ENCODE data around the gene CLEC3B. TPM values are rescaled to one million over a fixed set of nuclear protein-coding genes. Genes with fewer than 3 reads are reported as not detected.
"Not testable (repeated sequence)": the region's sequence is repeated elsewhere in the genome, so short reads cannot be mapped to it uniquely, and the experiment has no call there.

The CLEC3B gene
- polyA plus RNA-seq, 2 of the 4 experiments (the other 2 are of a cell fraction) = not detected

DNA sequence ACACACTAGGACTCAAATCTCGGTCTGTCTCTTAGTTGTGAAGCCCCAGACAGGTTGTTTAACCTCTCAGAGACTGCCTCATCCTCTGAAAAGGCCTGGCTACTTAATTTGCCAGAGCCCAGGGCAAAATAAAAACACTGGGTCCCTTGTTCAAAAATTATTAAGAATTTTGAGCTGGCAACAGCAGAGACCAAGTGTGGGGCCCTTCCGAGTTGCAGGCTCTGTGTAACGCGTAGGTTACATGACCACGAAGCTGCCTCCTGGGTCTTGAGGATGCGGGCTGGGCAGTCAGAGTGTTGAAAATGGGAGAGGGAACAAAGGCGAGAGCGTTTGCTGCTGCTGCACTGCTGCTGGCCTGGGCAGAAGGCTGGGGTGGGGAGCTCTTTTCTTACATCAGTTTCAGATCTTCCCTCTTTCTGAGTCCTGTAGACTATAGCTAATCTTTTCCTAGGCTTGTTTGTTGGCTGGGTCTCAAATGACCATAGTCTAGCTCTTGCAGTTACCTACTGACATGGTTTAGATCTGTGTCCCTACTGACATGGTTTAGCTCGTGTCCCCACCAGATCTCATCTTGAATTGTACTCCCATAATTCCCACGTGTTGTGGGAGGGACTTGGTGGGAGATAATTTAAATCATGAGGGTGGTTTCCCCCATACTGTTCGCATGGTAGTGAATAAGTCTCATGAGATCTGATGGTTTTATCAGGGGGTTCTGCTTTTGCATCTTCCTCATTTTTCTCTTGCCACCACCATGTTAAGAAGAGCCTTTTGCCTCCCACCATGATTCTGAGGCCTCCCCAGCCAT lies 49.9 kb downstream of the CLEC3B start:
- TF ChIP-seq EHF (CRISPR knock-in tag; IDR thresholded peaks at IDR 0.05) (no peak), NPAS2 (CRISPR knock-in tag; IDR thresholded peaks at IDR 0.05; ENCODE audit: borderline replicate concordance) (no peak), CBX2 (IDR thresholded peaks at IDR 0.05; ENCODE audit: borderline replicate concordance, low read depth) (no peak), SREBF2 (IDR thresholded peaks at IDR 0.05) (no peak), JUNB (IDR thresholded peaks at IDR 0.05) (no peak), ZC3H11A (IDR thresholded peaks at IDR 0.05) (no peak), CEBPB (IDR thresholded peaks at IDR 0.05) (no peak)
- TF ChIP-seq, protein P1, sequence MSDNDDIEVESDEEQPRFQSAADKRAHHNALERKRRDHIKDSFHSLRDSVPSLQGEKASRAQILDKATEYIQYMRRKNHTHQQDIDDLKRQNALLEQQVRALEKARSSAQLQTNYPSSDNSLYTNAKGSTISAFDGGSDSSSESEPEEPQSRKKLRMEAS (IDR thresholded peaks at IDR 0.05) = no peak
- TF ChIP-seq, protein P2, sequence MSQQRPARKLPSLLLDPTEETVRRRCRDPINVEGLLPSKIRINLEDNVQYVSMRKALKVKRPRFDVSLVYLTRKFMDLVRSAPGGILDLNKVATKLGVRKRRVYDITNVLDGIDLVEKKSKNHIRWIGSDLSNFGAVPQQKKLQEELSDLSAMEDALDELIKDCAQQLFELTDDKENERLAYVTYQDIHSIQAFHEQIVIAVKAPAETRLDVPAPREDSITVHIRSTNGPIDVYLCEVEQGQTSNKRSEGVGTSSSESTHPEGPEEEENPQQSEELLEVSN (IDR thresholded peaks at IDR 0.05; ENCODE audit: borderline replicate concordance, low read depth) = no peak
- 78% methylated on average over 11 of the region's 11 CpGs for WGBS (ENCODE audit: missing lambda C conversion rate)
- Histone ChIP-seq H3K27ac (no peak overlapping the region), H3K4me3 (no peak overlapping the region), H3K9me3 (no peaks in the 10 kb centered on the region), H3K4me2 (no peak overlapping the region), H3K4me1 (no peaks in the 10 kb centered on the region)
- POLR2A ChIA-PET = no interaction called here
- no peak for ATAC-seq
- CTCF ChIA-PET = no interaction called here
- DNase-seq (ENCODE audit: low read depth in 1 of 2, low spot score in 1 of 2) = no peak
- no peak for FAIRE-seq

DNA sequence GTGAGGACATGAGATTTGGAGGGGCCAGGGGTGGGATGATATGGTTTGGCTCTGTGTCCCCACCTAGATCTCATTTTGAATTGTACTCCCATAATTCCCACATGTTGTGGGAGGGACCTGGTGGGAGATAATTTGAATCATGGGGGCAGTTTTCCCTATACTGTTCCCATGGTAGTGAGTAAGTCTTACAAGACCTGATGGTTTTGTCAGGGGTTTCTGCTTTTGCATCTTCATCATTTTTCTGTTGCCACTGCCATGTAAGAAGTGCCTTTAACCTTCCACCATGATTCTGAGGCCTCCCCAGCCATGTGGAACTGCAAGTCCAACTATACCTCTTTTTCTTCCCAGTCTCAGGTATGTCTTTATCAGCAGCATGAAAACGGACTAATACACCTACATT lies 52.2 kb downstream of the CLEC3B start:
- H3K27ac ChIP-seq; H3K4me2 ChIP-seq; H3K9me3 ChIP-seq; FAIRE-seq; H3K4me1 ChIP-seq; ATAC-seq; H3K4me3 ChIP-seq; DNase-seq (ENCODE audit: low read depth in 1 of 2, low spot score in 1 of 2); CTCF ChIA-PET; POLR2A ChIA-PET: not testable (repeated sequence)
- WGBS (ENCODE audit: missing lambda C conversion rate) = 9% methylated on average over 1 of the region's 1 CpG

DNA sequence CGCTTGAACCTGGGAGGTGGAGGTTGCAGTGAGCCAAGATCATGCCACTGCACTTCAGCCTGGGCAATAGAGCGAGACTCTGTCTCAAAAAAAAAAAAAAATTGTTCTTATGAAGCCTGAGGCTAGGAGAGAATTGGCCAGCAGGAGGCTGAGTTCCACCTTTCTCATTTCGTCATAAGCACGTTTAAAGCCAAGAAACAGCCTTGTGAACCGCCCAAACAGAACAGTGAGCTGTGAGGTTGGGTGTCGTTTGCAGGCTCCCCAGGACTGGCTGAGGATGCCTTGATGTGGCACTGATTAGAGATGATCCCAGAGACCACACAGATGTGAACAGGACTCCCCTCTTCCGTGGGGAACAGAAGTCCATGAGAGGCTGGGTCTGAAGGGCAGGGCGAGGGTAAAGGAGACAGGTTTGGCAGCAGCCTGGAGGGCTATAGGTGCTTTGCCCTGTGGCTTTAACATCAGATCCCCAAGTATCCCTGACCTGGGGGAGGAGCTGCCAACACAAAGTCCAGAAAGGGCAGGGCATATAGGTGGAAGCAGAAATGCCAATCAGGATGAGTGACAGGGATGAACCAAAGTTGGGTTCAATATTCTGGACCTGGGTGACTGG lies 52.9 kb downstream of the CLEC3B start:
- no peaks in the 10 kb centered on the region for H3K9me3 ChIP-seq
- ChIA-PET CTCF (interaction anchor here (0.7 to 1.1 kb wide), 2 partner anchors 13 to 300 kb away, joined by 3 read pairs; no protein-coding TSS in a partner anchor), POLR2A (no interaction called here)
- no peaks in the 10 kb centered on the region for H3K4me1 ChIP-seq
- TF ChIP-seq HOXB5 (CRISPR knock-in tag; IDR thresholded peaks at IDR 0.05) = no peak
- TF ChIP-seq, protein P3, sequence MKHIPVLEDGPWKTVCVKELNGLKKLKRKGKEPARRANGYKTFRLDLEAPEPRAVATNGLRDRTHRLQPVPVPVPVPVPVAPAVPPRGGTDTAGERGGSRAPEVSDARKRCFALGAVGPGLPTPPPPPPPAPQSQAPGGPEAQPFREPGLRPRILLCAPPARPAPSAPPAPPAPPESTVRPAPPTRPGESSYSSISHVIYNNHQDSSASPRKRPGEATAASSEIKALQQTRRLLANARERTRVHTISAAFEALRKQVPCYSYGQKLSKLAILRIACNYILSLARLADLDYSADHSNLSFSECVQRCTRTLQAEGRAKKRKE (CRISPR knock-in tag; IDR thresholded peaks at IDR 0.05; ENCODE audit: low read depth) = no peak
- no peak for TF ChIP-seq HOXA7 (CRISPR knock-in tag; IDR thresholded peaks at IDR 0.05)
- no peak for TF ChIP-seq TFCP2L1 (CRISPR knock-in tag; IDR thresholded peaks at IDR 0.05)
- TF ChIP-seq, protein P4, sequence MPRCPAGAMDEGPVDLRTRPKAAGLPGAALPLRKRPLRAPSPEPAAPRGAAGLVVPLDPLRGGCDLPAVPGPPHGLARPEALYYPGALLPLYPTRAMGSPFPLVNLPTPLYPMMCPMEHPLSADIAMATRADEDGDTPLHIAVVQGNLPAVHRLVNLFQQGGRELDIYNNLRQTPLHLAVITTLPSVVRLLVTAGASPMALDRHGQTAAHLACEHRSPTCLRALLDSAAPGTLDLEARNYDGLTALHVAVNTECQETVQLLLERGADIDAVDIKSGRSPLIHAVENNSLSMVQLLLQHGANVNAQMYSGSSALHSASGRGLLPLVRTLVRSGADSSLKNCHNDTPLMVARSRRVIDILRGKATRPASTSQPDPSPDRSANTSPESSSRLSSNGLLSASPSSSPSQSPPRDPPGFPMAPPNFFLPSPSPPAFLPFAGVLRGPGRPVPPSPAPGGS (IDR thresholded peaks at IDR 0.05) = no peak
- no peak for TF ChIP-seq EHF (CRISPR knock-in tag; IDR thresholded peaks at IDR 0.05)
- TF ChIP-seq, protein P2 (IDR thresholded peaks at IDR 0.05; ENCODE audit: borderline replicate concordance, low read depth) = no peak
- TF ChIP-seq EHMT2 (IDR thresholded peaks at IDR 0.05; ENCODE audit: low read depth) = no peak
- TF ChIP-seq RFX5 (IDR thresholded peaks at IDR 0.05) = no peak
- no peak for TF ChIP-seq POLR2A (IDR thresholded peaks at IDR 0.05; ENCODE audit: low read length)
- TF ChIP-seq MAZ (IDR thresholded peaks at IDR 0.05; ENCODE audit: borderline replicate concordance, low read depth, low read length) = no peak
- no peak for TF ChIP-seq RCOR1 (IDR thresholded peaks at IDR 0.05; ENCODE audit: low read depth, low read length)
- no peak for TF ChIP-seq MAFK (IDR thresholded peaks at IDR 0.05; ENCODE audit: partially characterized antibody)
- no peak for TF ChIP-seq RARB (CRISPR knock-in tag; IDR thresholded peaks at IDR 0.05)
- TF ChIP-seq, protein P1 (IDR thresholded peaks at IDR 0.05) = no peak
- no peak for TF ChIP-seq NFE2L2 (conservative IDR thresholded peaks at IDR 0.05; ENCODE audit: low read length)
- no peak overlapping the region for H3K4me3 ChIP-seq
- no peak overlapping the region for H3K4me2 ChIP-seq
- peak in 1 of 2 experiments; percentile 32; a peak in 1 of 6 replicates for ATAC-seq
- H3K27ac ChIP-seq = no peak overlapping the region
- peak in 1 of 2 experiments; percentile 46 for DNase-seq (ENCODE audit: low read depth in 1 of 2, low spot score in 1 of 2)
- no peak for FAIRE-seq
- WGBS (ENCODE audit: missing lambda C conversion rate) = 54% methylated on average over 8 of the region's 8 CpGs
